ENCODE measurements around the gene CRY2.
A peak's percentile ranks its signal among the peaks of the same experiment; 100 is the strongest.
"Not testable (repeated sequence)": the region's sequence is repeated elsewhere in the genome, so short reads cannot be mapped to it uniquely, and the experiment has no call there.

Gene CRY2

GRCh38 chr11:45880772-45881570 is 33.7 kb downstream of the CRY2 start:
- no peak for DNase-seq

GRCh38 chr11:45881708-45882368 is 34.6 kb downstream of the CRY2 start:
- DNase-seq = no peak

GRCh38 chr11:45884596-45885185 is 37.4 kb downstream of the CRY2 start:
- DNase-seq = no peak

- no peak for DNase-seq
Observed at GRCh38 chr11:45885274-45885920, 38.1 kb downstream of the CRY2 start, which contains the start of gene MAPK8IP1. TSS of gene MAPK8IP1 (plus strand) at chr11:45885651. CDS start at chr11:45885821, 170 bp downstream.

GRCh38 chr11:45885921-45886721 is 38.8 kb downstream of the CRY2 start:
- DNase-seq = no peak

GRCh38 chr11:45886816-45887520 is 39.7 kb downstream of the CRY2 start:
- DNase-seq = no peak

- no peak for DNase-seq
Observed at GRCh38 chr11:45887587-45887986, 40.3 kb downstream of the CRY2 start.

- DNase-seq = no peak
Observed at GRCh38 chr11:45889555-45889954, 42.3 kb downstream of the CRY2 start.

GRCh38 chr11:45889966-45890365 is 42.7 kb downstream of the CRY2 start:
- DNase-seq = no peak

- no peak for DNase-seq
Observed at GRCh38 chr11:45890886-45891550, 43.7 kb downstream of the CRY2 start.

- DNase-seq = no peak
Observed at GRCh38 chr11:45892856-45893255, 45.6 kb downstream of the CRY2 start.

GRCh38 chr11:45894555-45895247 is 47.4 kb downstream of the CRY2 start:
- DNase-seq = no peak

- no peak for DNase-seq
Observed at GRCh38 chr11:45895553-45896259, 48.4 kb downstream of the CRY2 start.

- DNase-seq = peak; percentile 52
Observed at GRCh38 chr11:45896422-45896984, 49.2 kb downstream of the CRY2 start.

- no peak for DNase-seq
Observed at GRCh38 chr11:45897556-45897955, 50.3 kb downstream of the CRY2 start.

- DNase-seq = no peak
Observed at GRCh38 chr11:45899086-45899447, 51.8 kb downstream of the CRY2 start.

GRCh38 chr11:45899448-45900174 is 52.3 kb downstream of the CRY2 start:
- DNase-seq = peak; percentile 35

- DNase-seq = not testable (repeated sequence)
Observed at GRCh38 chr11:45900175-45900800, 53.0 kb downstream of the CRY2 start.

Data from NCI-H1417 treated with DMSO at 0.1 percent for 48 hours (cell line).